Osteoblast (primary cell): ENCODE results near the gene RNH1. TPM values are rescaled to one million over a fixed set of nuclear protein-coding genes. Genes with fewer than 3 reads are reported as not detected.
A peak's percentile ranks its signal among the peaks of the same experiment; 100 is the strongest.

Experiments
- DNase-seq: peaks from one replicate; pipeline ENCODE4 v3.0.0; 2011; ENCODE audit warnings: low spot score, mixed read lengths; ENCODE audit not compliant: insufficient read length; ENCODE audit errors: missing footprints
- H2AFZ ChIP-seq: 2 replicates; pipeline ENCODE4 v1.6.0; 2011; ENCODE audit warnings: mild to moderate bottlenecking, low read length
- H3K27ac ChIP-seq: 2 replicates; pipeline ENCODE4 v1.5.1; 2011; ENCODE audit warnings: mild to moderate bottlenecking, low read depth, low read length, moderate library complexity
- H3K27me3 ChIP-seq: 2 replicates; pipeline ENCODE4 v1.6.0; 2012; ENCODE audit warnings: mild to moderate bottlenecking, control low read depth, inconsistent platforms, low read length, moderate library complexity; ENCODE audit not compliant: insufficient read depth
- H3K36me3 ChIP-seq: 2 replicates; pipeline ENCODE4 v1.5.1; 2011; ENCODE audit warnings: mild to moderate bottlenecking, low read length, control low read depth, moderate library complexity; ENCODE audit not compliant: insufficient read depth
- H3K4me1 ChIP-seq: 2 replicates; pipeline ENCODE4 v1.5.1; 2011; ENCODE audit warnings: mild to moderate bottlenecking, low read length, control low read depth, moderate library complexity; ENCODE audit not compliant: insufficient read depth
- H3K4me2 ChIP-seq: 2 replicates; pipeline ENCODE4 v1.6.0; 2011; ENCODE audit warnings: mild to moderate bottlenecking, low read length; ENCODE audit not compliant: insufficient read depth
- H3K4me3 ChIP-seq: fragments of 200-600 bp; sonication (generic); 3 replicates; pipeline ENCODE4 v1.5.1; 2012; ENCODE audit warnings: mild to moderate bottlenecking, low read length, inconsistent platforms; ENCODE audit not compliant: insufficient read depth
- H3K79me2 ChIP-seq: 2 replicates; pipeline ENCODE4 v1.6.0; 2012; ENCODE audit warnings: mild to moderate bottlenecking, low read length, control low read depth, inconsistent platforms; ENCODE audit not compliant: insufficient read depth
- H3K9me3 ChIP-seq: 2 replicates; pipeline ENCODE4 v1.5.1; 2011; ENCODE audit warnings: low read depth, low read length, control low read depth
- H4K20me1 ChIP-seq: 2 replicates; pipeline ENCODE4 v1.6.0; 2012; ENCODE audit warnings: mild to moderate bottlenecking, low read length, control low read depth; ENCODE audit not compliant: insufficient read depth
- total RNA-seq: library from RNA; depleted of rRNA; stranded (reverse); fragments of >200 nt; gene quantifications from 2 replicates; pipeline ENCODE4 v1.2.3, GENCODE V29; 2012
- TF ChIP-seq, protein P1 (sequence below): IDR thresholded peaks from 2 replicates; pipeline ENCODE4 v1.5.1; 2011; ENCODE audit warnings: mild to moderate bottlenecking, low read depth, low read length, moderate library complexity; ENCODE audit errors: extremely low read depth

Gene RNH1
- total RNA-seq, 1 donor = 506 TPM

DNA sequence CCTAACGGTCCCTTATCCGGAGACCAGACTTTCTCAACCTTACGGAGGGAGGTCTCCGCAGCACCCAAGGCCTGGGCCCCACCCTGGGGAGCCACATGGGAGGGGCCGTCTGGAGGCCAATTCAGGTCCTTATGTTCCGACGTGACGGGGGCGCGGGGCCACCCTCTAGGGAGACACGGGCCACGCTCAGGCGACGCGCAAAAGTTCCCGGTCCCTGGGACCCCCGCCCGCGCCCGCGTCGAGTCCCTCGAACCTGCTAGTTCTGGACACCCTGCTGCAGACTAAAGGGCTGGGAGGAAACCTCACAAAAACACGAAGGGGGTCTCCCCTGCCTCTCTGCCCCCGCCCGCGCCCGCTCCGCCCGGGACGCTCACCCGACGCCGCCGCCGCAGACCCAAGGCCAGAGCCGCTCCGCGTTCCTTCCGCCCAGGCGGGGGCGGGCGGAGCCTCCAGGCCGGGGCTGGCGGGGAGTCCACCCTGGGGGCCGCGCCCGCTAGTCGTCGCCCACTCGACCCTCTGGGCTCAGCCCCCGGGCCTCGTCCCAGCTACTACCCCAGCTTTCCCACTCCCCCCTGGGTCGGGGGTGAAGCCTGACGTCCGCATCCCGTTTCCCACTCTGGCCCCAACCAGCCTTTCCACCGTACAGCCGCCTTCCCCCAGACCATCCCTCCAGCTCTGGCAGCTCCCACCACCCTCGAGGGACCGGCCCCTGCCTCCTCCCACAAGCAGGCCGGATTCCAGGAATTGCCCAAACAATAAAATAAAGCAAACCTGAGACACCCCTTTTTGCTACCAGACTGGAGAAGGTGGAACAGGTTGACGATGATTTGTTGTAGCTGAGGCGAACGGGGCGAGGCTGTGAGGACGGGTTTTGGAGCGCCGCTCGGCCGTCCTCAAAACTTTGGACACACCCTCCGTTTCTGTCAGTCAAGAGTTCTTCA is 2.7 kb downstream of the RNH1 start:
- peaks cover 79% of the 10 kb centered on the region for H3K79me2 ChIP-seq
- peak; percentile 97 for DNase-seq
- peak overlapping the region; percentile 1 for H2AFZ ChIP-seq
- no peaks in the 10 kb centered on the region for H3K27me3 ChIP-seq
- H3K36me3 ChIP-seq = peaks cover 28% of the 10 kb centered on the region
- H3K27ac ChIP-seq = peak overlapping the region; percentile 99
- TF ChIP-seq, protein P1, sequence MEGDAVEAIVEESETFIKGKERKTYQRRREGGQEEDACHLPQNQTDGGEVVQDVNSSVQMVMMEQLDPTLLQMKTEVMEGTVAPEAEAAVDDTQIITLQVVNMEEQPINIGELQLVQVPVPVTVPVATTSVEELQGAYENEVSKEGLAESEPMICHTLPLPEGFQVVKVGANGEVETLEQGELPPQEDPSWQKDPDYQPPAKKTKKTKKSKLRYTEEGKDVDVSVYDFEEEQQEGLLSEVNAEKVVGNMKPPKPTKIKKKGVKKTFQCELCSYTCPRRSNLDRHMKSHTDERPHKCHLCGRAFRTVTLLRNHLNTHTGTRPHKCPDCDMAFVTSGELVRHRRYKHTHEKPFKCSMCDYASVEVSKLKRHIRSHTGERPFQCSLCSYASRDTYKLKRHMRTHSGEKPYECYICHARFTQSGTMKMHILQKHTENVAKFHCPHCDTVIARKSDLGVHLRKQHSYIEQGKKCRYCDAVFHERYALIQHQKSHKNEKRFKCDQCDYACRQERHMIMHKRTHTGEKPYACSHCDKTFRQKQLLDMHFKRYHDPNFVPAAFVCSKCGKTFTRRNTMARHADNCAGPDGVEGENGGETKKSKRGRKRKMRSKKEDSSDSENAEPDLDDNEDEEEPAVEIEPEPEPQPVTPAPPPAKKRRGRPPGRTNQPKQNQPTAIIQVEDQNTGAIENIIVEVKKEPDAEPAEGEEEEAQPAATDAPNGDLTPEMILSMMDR = no peak
- no peaks in the 10 kb centered on the region for H3K9me3 ChIP-seq
- peak overlapping the region; percentile 95 for H3K4me3 ChIP-seq
- peaks cover 27% of the 10 kb centered on the region for H4K20me1 ChIP-seq
- H3K4me2 ChIP-seq = peak overlapping the region; percentile 85
- peaks cover 33% of the 10 kb centered on the region for H3K4me1 ChIP-seq

- Histone ChIP-seq H3K36me3 (peaks cover 32% of the 10 kb centered on the region), H3K4me1 (peaks cover 33% of the 10 kb centered on the region), H3K4me3 (peak overlapping the region; percentile 95), H3K27me3 (no peaks in the 10 kb centered on the region), H3K79me2 (peaks cover 77% of the 10 kb centered on the region), H3K9me3 (no peaks in the 10 kb centered on the region), H3K27ac (peak overlapping the region; percentile 99), H4K20me1 (peaks cover 29% of the 10 kb centered on the region), H2AFZ (no peak overlapping the region), H3K4me2 (peak overlapping the region; percentile 85)
- peak; percentile 96 for DNase-seq
- TF ChIP-seq, protein P1 = no peak
These were observed 3.7 kb downstream of the RNH1 start for GRCh38 chr11:503179-503981.

GRCh38 chr11:502288-503178 is 4.5 kb downstream of the RNH1 start:
- Histone ChIP-seq H3K36me3 (peaks cover 40% of the 10 kb centered on the region), H3K9me3 (no peaks in the 10 kb centered on the region), H2AFZ (no peak overlapping the region)

More at GRCh38 chr11:502288-503178, 4.5 kb downstream of the RNH1 start:
- DNase-seq = peak; percentile 91
- TF ChIP-seq, protein P1 = no peak
- Histone ChIP-seq H4K20me1 (peaks cover 35% of the 10 kb centered on the region), H3K27me3 (no peaks in the 10 kb centered on the region), H3K79me2 (peaks cover 77% of the 10 kb centered on the region), H3K4me3 (no peak overlapping the region), H3K27ac (peak overlapping the region; percentile 75), H3K4me1 (peaks cover 27% of the 10 kb centered on the region), H3K4me2 (peak overlapping the region; percentile 85)
